Caco-2 (cell line): Measurements from ENCODE around the gene RAB5B. TPM values are rescaled to one million over a fixed set of nuclear protein-coding genes. Genes with fewer than 3 reads are reported as not detected.

Experiments used
- BruUV-seq: library from RNA; stranded (reverse); fragments of 400-500 nt; replicated peaks from 2 replicates; lab custom pipeline; 2021; lab: Mats Ljungman, UMichigan
- CTCF ChIA-PET: fragments of 300-600 bp; sonication (Branson Sonifier 250); formaldehyde crosslinking; loops from one replicate; lab custom pipeline; 2022; ENCODE audit warnings: antibody characterized with exemption; lab: Charles Lee
- POLR2A ChIA-PET: fragments of 300-600 bp; sonication (Branson Sonifier 250); formaldehyde crosslinking; loops from one replicate; lab custom pipeline; 2022; ENCODE audit warnings: antibody characterized with exemption; lab: Charles Lee
- DNase-seq, 2 experiments: peaks; one replicate each; pipeline versions ENCODE4 v3.0.0 to v3.0.0-alpha.2; 2020 to 2022
- H3K27me3 ChIP-seq: replicated peaks from 2 replicates; pipeline ENCODE4 v1.6.0; 2011; ENCODE audit warnings: low read length; ENCODE audit not compliant: control insufficient read depth, insufficient read depth
- H3K36me3 ChIP-seq: 2 replicates; pipeline ENCODE4 v1.5.1; 2011; ENCODE audit warnings: low read length; ENCODE audit not compliant: control insufficient read depth, insufficient read depth
- H3K4me1 ChIP-seq: fragments of 250-450 bp; sonication (Bioruptor Pico); 2 replicates; pipeline ENCODE4 v1.5.1; 2020; ENCODE audit warnings: mild to moderate bottlenecking
- H3K4me3 ChIP-seq: 2 replicates; pipeline ENCODE4 v1.5.1; 2011; ENCODE audit warnings: low read depth, mild to moderate bottlenecking, control low read depth, low read length
- H3K9me3 ChIP-seq: fragments of 250-450 bp; sonication (Bioruptor Pico); 2 replicates; pipeline ENCODE4 v1.5.1; 2020; ENCODE audit warnings: mild to moderate bottlenecking, moderate library complexity
- H3K27ac Mint-ChIP-seq: one replicate; pipeline ENCODE4 v1.8.0; 2022; ENCODE audit warnings: mixed read lengths; ENCODE audit not compliant: unreplicated experiment
- H3K27me3 Mint-ChIP-seq: one replicate; pipeline ENCODE4 v1.8.0; 2022; ENCODE audit warnings: mixed read lengths; ENCODE audit not compliant: insufficient read depth, unreplicated experiment
- H3K36me3 Mint-ChIP-seq: one replicate; pipeline ENCODE4 v1.8.0; 2022; ENCODE audit warnings: mild to moderate bottlenecking, mixed read lengths; ENCODE audit not compliant: insufficient read depth, unreplicated experiment
- H3K4me1 Mint-ChIP-seq: one replicate; pipeline ENCODE4 v1.8.0; 2022; ENCODE audit warnings: low read depth, mixed read lengths; ENCODE audit not compliant: unreplicated experiment
- H3K4me3 Mint-ChIP-seq: one replicate; pipeline ENCODE4 v1.8.0; 2022; ENCODE audit warnings: mild to moderate bottlenecking, moderate library complexity, mixed read lengths; ENCODE audit not compliant: unreplicated experiment
- H3K9me3 Mint-ChIP-seq: one replicate; pipeline ENCODE4 v1.8.0; 2022; ENCODE audit warnings: mixed read lengths; ENCODE audit not compliant: unreplicated experiment
- intact Hi-C: fragments of 100-400 bp; cut with micrococcal nuclease; formaldehyde crosslinking; loops from one replicate; pipeline ENCODE4 v1.10.0; 2022; ENCODE audit not compliant: unreplicated experiment
- total RNA-seq: library from RNA; stranded (reverse); gene quantifications from 2 replicates; pipeline ENCODE4 v1.2.3, GENCODE V29; 2022
- TF ChIP-seq, protein P1 (sequence below), 2 experiments: fragments of 200-600 bp in 1 of 2; IDR thresholded peaks; 1 replicate in 1 of 2; 2 replicates in 1 of 2; pipeline versions ENCODE4 v1.5.1 to v1.8.0; 2011 to 2022; ENCODE audit warnings: antibody characterized with exemption in 1 of 2, control low read depth in 1 of 2, inconsistent platforms in 1 of 2, low read depth in 1 of 2, low read length in 1 of 2, mild to moderate bottlenecking in 1 of 2, moderate library complexity in 1 of 2; ENCODE audit not compliant: insufficient read depth in 1 of 2, severe bottlenecking in 1 of 2, unreplicated experiment in 1 of 2

The RAB5B gene
- total RNA-seq, 1 experiment from 2014 or later: 107 TPM

DNA sequence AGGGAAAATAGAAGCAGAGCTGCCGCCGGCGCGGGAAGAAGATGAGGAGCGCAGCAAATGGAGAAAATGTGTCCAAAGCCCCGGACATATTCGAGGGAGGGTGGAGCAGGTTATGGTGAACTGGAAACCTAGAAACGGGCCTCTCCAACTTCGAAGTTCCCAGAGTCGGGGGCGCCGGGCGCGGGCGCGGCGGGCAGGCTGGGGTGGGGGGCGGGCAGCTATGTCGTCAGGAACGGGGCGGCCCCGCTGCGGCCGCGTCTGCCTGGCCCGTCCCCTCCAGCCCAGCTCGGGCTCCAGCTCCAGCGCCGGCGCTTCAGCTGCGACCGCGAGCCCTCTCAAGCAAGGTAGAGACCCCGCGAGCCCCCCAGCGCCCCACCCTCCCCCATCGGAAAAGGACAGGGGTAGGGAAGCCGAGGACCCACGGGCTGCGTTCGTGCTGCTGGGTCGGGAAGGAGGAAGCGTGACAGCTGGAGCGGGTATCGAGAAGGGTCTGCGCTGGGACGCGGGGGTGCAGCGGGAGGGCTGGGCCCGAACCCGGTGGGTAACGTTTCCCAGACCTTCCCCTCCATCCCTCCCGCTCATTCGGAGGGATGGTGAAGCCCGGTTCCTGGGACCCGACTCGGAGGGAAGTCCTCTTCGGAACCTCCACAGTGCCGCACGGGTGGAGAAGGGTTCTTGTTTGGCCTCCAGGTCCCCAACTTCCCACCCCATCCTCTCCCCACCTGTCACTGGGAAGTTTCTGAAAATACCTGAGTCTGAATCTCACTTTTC, 41.9 kb upstream of the RAB5B start:
- Histone ChIP-seq H3K4me1 (peaks cover 33% of the 10 kb centered on the region), H3K9me3 (no peaks in the 10 kb centered on the region), H3K4me3 (peak overlapping the region; percentile 80), H3K27me3 (no peaks in the 10 kb centered on the region), H3K36me3 (no peaks in the 10 kb centered on the region)
- Mint-ChIP-seq H3K9me3 (no peaks in the 10 kb centered on the region), H3K4me1 (peaks cover 23% of the 10 kb centered on the region), H3K27me3 (no peaks in the 10 kb centered on the region), H3K36me3 (peaks cover 21% of the 10 kb centered on the region), H3K4me3 (peak overlapping the region; percentile 90), H3K27ac (peak overlapping the region; percentile 49)
- BruUV-seq: no TSS peak
- ChIA-PET CTCF (interaction anchor here (0.6 to 2.2 kb wide), 9 partner anchors 8 to 192 kb away, joined by 3 to 7 read pairs (median 3); partner anchors contain the start of genes ORMDL2 and RAB5B), POLR2A (interaction anchor here (0.6 to 1.0 kb wide), 4 partner anchors 42 to 103 kb away, joined by 3 to 5 read pairs (median 4); partner anchors contain the start of genes DNAJC14, RAB5B and SUOX)
- TF ChIP-seq, protein P1, sequence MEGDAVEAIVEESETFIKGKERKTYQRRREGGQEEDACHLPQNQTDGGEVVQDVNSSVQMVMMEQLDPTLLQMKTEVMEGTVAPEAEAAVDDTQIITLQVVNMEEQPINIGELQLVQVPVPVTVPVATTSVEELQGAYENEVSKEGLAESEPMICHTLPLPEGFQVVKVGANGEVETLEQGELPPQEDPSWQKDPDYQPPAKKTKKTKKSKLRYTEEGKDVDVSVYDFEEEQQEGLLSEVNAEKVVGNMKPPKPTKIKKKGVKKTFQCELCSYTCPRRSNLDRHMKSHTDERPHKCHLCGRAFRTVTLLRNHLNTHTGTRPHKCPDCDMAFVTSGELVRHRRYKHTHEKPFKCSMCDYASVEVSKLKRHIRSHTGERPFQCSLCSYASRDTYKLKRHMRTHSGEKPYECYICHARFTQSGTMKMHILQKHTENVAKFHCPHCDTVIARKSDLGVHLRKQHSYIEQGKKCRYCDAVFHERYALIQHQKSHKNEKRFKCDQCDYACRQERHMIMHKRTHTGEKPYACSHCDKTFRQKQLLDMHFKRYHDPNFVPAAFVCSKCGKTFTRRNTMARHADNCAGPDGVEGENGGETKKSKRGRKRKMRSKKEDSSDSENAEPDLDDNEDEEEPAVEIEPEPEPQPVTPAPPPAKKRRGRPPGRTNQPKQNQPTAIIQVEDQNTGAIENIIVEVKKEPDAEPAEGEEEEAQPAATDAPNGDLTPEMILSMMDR (IDR thresholded peaks at IDR 0.05; ENCODE audit: insufficient read depth in 1 of 2, low read depth in 1 of 2, low read length in 1 of 2, severe bottlenecking in 1 of 2, unreplicated experiment in 1 of 2): no peak
- peak in 1 of 2 experiments; percentile 51 for DNase-seq
- intact Hi-C loops: loop anchor here (2.0 to 5.0 kb wide), 2 partner anchors 41 to 95 kb away; no protein-coding TSS in a partner anchor

DNA sequence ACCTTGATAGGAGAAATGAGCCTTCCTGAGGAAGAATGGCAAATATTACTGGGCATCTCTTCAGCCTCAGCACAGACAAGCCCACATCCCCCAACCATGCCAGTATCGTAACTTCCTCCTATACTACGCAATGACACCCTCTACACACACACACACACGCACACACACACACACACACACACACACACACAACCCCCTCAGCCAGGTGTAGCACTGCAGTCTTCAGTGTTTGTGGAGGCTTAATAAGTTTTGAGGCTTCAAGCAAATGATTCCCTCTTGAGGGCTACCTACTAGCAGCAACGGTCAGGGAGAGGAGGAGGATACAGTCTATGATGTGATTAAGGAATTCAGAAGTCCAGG, 41.3 kb upstream of the RAB5B start:
- Mint-ChIP-seq H3K4me3 (peak overlapping the region; percentile 90), H3K4me1 (peaks cover 23% of the 10 kb centered on the region), H3K36me3 (peaks cover 16% of the 10 kb centered on the region), H3K27ac (peak overlapping the region; percentile 20), H3K27me3 (no peaks in the 10 kb centered on the region), H3K9me3 (no peaks in the 10 kb centered on the region)
- H3K9me3 ChIP-seq: no peaks in the 10 kb centered on the region
- no peak for DNase-seq
- TF ChIP-seq, protein P1 (IDR thresholded peaks at IDR 0.05; ENCODE audit: insufficient read depth in 1 of 2, low read depth in 1 of 2, low read length in 1 of 2, severe bottlenecking in 1 of 2, unreplicated experiment in 1 of 2): no peak
- ChIA-PET POLR2A (interaction anchor here (1.0 to 1.2 kb wide), 2 partner anchors 42 to 103 kb away, joined by 3 to 5 read pairs; partner anchors contain the start of genes DNAJC14 and RAB5B), CTCF (interaction anchor here (0.8 to 2.2 kb wide), 4 partner anchors 41 to 192 kb away, joined by 3 to 7 read pairs (median 6); partner anchors contain the start of genes ORMDL2 and RAB5B)
- peak overlapping the region; percentile 80 for H3K4me3 ChIP-seq
- BruUV-seq: TSS peak; percentile 3
- no peaks in the 10 kb centered on the region for H3K36me3 ChIP-seq
- intact Hi-C loops: loop anchor here (5.0 kb wide), 1 partner anchor 95 kb away; no protein-coding TSS in a partner anchor
- H3K27me3 ChIP-seq: no peaks in the 10 kb centered on the region
- peaks cover 33% of the 10 kb centered on the region for H3K4me1 ChIP-seq

DNA sequence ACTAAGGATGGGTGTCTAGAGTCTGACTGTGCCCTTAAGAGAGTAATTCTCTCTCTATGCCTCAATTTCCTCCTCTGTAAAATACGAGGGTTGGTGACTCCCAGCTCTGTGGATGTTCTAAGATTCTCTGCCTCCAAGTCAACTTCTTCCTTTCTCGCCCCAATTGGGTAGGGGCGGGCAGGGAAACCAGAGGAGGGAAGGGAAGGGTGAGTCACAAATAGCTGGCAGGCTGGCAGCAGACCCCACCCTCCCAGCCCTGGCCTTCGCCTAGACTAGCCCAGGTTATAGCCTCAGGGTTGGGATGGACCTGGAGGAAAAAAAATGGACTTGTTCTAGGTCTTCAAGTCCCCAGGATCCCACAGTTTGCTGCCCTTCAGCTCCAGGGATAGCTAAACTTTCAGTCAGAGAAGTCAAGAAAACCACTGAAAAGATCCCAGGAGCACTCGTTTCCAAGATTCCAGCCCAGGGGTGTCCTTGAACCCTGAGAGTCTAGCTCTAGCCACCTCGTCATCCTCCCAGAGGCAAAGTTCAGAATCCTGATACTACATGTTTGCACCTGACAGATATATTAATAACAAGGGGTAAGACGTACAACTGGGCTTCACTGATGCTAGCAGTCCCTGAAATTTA, 40.6 kb upstream of the RAB5B start:
- peaks cover 33% of the 10 kb centered on the region for H3K4me1 ChIP-seq
- H3K9me3 ChIP-seq: no peaks in the 10 kb centered on the region
- Mint-ChIP-seq H3K36me3 (peaks cover 10% of the 10 kb centered on the region), H3K27ac (no peak overlapping the region), H3K4me1 (peaks cover 18% of the 10 kb centered on the region), H3K9me3 (no peaks in the 10 kb centered on the region), H3K4me3 (no peak overlapping the region), H3K27me3 (no peaks in the 10 kb centered on the region)
- no TSS peak for BruUV-seq
- intact Hi-C loops: loop anchor here (5.0 kb wide), 1 partner anchor 94 kb away; no protein-coding TSS in a partner anchor
- DNase-seq: no peak
- no peaks in the 10 kb centered on the region for H3K27me3 ChIP-seq
- POLR2A ChIA-PET: interaction anchor here (1.2 kb wide), 1 partner anchor 41 kb away, joined by 3 read pairs; the partner anchor contains the start of gene RAB5B
- no peak overlapping the region for H3K4me3 ChIP-seq
- H3K36me3 ChIP-seq: no peaks in the 10 kb centered on the region
- TF ChIP-seq, protein P1 (IDR thresholded peaks at IDR 0.05; ENCODE audit: insufficient read depth in 1 of 2, low read depth in 1 of 2, low read length in 1 of 2, severe bottlenecking in 1 of 2, unreplicated experiment in 1 of 2): no peak
- CTCF ChIA-PET: no interaction called here
